Measurements from ENCODE around the gene FMN1. TPM values are rescaled to one million over a fixed set of nuclear protein-coding genes. Genes with fewer than 3 reads are reported as not detected.

FMN1 gene
- polyA plus RNA-seq, 1 donor from 2014 or later, result 0.40 TPM

DNA sequence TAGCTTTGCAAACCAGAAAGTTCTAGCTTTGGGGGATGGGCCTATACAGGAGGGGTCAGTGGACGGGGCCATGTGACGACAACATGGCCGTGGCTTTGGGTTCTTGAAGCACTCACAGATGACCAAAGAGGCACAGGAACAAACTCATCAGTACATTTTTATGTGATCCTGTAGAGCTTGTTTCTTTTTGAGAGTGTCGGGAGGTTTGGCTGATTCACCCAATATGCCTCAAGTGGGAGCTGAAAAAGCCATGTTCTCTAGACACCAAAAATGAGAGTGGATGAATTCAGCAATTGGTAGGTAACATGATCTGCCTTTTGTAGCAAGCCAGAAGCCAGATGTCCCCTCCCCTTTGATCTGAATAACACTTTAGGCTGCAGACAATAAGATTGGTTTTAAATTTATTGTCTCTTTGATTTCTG, 446.6 kb downstream of the FMN1 start:
- Histone ChIP-seq H3F3A (ENCODE audit: insufficient read depth, low read length, poor library complexity, severe bottlenecking) (no peaks in the 10 kb centered on the region), H3K4me2 (ENCODE audit: low read length) (no peak overlapping the region), H3K9me3 (ENCODE audit: low read length) (no peaks in the 10 kb centered on the region), H3K27ac (ENCODE audit: low read length) (no peak overlapping the region), H3K27me3 (ENCODE audit: insufficient read depth, low read depth, low read length) (no peaks in the 10 kb centered on the region), H4K20me1 (ENCODE audit: insufficient read depth) (no peaks in the 10 kb centered on the region), H3K36me3 (ENCODE audit: insufficient read depth, low read length) (no peaks in the 10 kb centered on the region), H3K79me2 (replicated peaks; ENCODE audit: insufficient read depth, low read length) (no peaks in the 10 kb centered on the region), H3K9me2 (ENCODE audit: insufficient read depth, low read length) (no peaks in the 10 kb centered on the region), H3K4me3 (ENCODE audit: low read length) (no peak overlapping the region), H3K9ac (ENCODE audit: low read length) (no peak overlapping the region), H2AFZ (ENCODE audit: low read depth, low read length) (no peak overlapping the region)
- TF ChIP-seq, protein P1, sequence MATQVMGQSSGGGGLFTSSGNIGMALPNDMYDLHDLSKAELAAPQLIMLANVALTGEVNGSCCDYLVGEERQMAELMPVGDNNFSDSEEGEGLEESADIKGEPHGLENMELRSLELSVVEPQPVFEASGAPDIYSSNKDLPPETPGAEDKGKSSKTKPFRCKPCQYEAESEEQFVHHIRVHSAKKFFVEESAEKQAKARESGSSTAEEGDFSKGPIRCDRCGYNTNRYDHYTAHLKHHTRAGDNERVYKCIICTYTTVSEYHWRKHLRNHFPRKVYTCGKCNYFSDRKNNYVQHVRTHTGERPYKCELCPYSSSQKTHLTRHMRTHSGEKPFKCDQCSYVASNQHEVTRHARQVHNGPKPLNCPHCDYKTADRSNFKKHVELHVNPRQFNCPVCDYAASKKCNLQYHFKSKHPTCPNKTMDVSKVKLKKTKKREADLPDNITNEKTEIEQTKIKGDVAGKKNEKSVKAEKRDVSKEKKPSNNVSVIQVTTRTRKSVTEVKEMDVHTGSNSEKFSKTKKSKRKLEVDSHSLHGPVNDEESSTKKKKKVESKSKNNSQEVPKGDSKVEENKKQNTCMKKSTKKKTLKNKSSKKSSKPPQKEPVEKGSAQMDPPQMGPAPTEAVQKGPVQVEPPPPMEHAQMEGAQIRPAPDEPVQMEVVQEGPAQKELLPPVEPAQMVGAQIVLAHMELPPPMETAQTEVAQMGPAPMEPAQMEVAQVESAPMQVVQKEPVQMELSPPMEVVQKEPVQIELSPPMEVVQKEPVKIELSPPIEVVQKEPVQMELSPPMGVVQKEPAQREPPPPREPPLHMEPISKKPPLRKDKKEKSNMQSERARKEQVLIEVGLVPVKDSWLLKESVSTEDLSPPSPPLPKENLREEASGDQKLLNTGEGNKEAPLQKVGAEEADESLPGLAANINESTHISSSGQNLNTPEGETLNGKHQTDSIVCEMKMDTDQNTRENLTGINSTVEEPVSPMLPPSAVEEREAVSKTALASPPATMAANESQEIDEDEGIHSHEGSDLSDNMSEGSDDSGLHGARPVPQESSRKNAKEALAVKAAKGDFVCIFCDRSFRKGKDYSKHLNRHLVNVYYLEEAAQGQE (IDR thresholded peaks at IDR 0.05; ENCODE audit: borderline replicate concordance), result no peak
- TF ChIP-seq EP300 (conservative IDR thresholded peaks at IDR 0.05; ENCODE audit: poor library complexity, severe bottlenecking) (no peak), POLR2AphosphoS5 (IDR thresholded peaks at IDR 0.05) (no peak), SMC3 (conservative IDR thresholded peaks at IDR 0.05; ENCODE audit: poor library complexity) (no peak), TAF1 (IDR thresholded peaks at IDR 0.05; ENCODE audit: low read depth) (no peak), RAD21 (conservative IDR thresholded peaks at IDR 0.05) (no peak), EZH2 (IDR thresholded peaks at IDR 0.05; ENCODE audit: borderline replicate concordance, insufficient read depth, low read length, poor library complexity, severe bottlenecking) (no peak), MXI1 (conservative IDR thresholded peaks at IDR 0.05; ENCODE audit: poor library complexity, severe bottlenecking) (no peak)
- TF ChIP-seq, protein P2, sequence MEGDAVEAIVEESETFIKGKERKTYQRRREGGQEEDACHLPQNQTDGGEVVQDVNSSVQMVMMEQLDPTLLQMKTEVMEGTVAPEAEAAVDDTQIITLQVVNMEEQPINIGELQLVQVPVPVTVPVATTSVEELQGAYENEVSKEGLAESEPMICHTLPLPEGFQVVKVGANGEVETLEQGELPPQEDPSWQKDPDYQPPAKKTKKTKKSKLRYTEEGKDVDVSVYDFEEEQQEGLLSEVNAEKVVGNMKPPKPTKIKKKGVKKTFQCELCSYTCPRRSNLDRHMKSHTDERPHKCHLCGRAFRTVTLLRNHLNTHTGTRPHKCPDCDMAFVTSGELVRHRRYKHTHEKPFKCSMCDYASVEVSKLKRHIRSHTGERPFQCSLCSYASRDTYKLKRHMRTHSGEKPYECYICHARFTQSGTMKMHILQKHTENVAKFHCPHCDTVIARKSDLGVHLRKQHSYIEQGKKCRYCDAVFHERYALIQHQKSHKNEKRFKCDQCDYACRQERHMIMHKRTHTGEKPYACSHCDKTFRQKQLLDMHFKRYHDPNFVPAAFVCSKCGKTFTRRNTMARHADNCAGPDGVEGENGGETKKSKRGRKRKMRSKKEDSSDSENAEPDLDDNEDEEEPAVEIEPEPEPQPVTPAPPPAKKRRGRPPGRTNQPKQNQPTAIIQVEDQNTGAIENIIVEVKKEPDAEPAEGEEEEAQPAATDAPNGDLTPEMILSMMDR (IDR thresholded peaks at IDR 0.05; ENCODE audit: poor library complexity, severe bottlenecking), result no peak

DNA sequence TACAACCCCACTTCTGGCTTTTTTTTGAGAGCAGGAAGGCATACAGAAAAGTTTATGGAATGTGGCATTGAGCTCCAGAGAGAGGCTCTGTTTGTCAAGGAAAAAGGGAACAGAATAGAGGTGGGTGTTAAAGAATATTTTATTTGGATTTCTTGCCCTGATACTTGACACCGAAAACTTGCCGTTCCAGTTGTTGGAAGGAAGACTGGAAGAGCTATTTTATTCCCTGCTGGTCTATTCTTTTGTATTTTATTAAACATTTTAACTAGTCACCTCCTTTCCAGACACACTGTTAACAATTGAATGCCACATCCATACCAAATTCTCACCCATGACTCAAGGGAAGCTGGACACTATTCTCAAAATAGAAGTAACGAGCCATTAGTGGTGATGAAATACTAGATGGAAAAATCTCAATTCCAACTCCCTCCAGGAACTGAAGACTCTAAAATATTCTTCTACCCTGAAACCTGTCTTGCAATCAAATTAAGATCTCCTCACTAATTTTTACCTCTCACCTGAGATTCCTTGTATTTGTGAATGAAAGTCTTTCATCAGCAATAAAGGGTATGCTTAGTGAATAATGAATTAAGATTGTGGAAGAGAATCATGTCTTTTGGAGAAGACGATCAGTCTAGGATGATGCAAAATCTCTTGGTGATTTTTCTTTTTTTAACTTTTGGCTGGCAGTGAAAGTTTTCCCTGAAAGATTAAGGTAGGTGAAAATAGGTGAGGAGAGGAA, 448.2 kb downstream of the FMN1 start:
- TF ChIP-seq, protein P2 (IDR thresholded peaks at IDR 0.05; ENCODE audit: poor library complexity, severe bottlenecking), result no peak
- TF ChIP-seq POLR2AphosphoS5 (IDR thresholded peaks at IDR 0.05), result no peak
- no peak for TF ChIP-seq EP300 (conservative IDR thresholded peaks at IDR 0.05; ENCODE audit: poor library complexity, severe bottlenecking)
- TF ChIP-seq MXI1 (conservative IDR thresholded peaks at IDR 0.05; ENCODE audit: poor library complexity, severe bottlenecking), result no peak
- TF ChIP-seq EZH2 (IDR thresholded peaks at IDR 0.05; ENCODE audit: borderline replicate concordance, insufficient read depth, low read length, poor library complexity, severe bottlenecking), result no peak
- TF ChIP-seq SMC3 (conservative IDR thresholded peaks at IDR 0.05; ENCODE audit: poor library complexity), result no peak
- no peak for TF ChIP-seq RAD21 (conservative IDR thresholded peaks at IDR 0.05)
- TF ChIP-seq TAF1 (IDR thresholded peaks at IDR 0.05; ENCODE audit: low read depth), result no peak
- TF ChIP-seq, protein P1 (IDR thresholded peaks at IDR 0.05; ENCODE audit: borderline replicate concordance), result no peak
- no peaks in the 10 kb centered on the region for H3K36me3 ChIP-seq (ENCODE audit: insufficient read depth, low read length)
- no peaks in the 10 kb centered on the region for H3K9me3 ChIP-seq (ENCODE audit: low read length)
- H3K79me2 ChIP-seq (replicated peaks; ENCODE audit: insufficient read depth, low read length), result no peaks in the 10 kb centered on the region
- H3K9me2 ChIP-seq (ENCODE audit: insufficient read depth, low read length), result no peaks in the 10 kb centered on the region
- H3F3A ChIP-seq (ENCODE audit: insufficient read depth, low read length, poor library complexity, severe bottlenecking), result no peaks in the 10 kb centered on the region
- no peaks in the 10 kb centered on the region for H3K27me3 ChIP-seq (ENCODE audit: insufficient read depth, low read depth, low read length)
- no peak overlapping the region for H3K4me3 ChIP-seq (ENCODE audit: low read length)
- no peak overlapping the region for H3K27ac ChIP-seq (ENCODE audit: low read length)
- no peak overlapping the region for H3K4me2 ChIP-seq (ENCODE audit: low read length)
- no peak overlapping the region for H2AFZ ChIP-seq (ENCODE audit: low read depth, low read length)
- H3K9ac ChIP-seq (ENCODE audit: low read length), result no peak overlapping the region
- no peaks in the 10 kb centered on the region for H4K20me1 ChIP-seq (ENCODE audit: insufficient read depth)
